A172 (cell line): ENCODE measurements around the gene CSE1L. TPM values are rescaled to one million over a fixed set of nuclear protein-coding genes. Genes with fewer than 3 reads are reported as not detected.
"Not testable (repeated sequence)": the region's sequence is repeated elsewhere in the genome, so short reads cannot be mapped to it uniquely, and the experiment has no call there.

ENCODE experiments used
- DNase-seq: peaks from one replicate; pipeline ENCODE4 v3.0.0-alpha.2; 2015; ENCODE audit warnings: low spot score
- total RNA-seq: library from RNA; depleted of rRNA; stranded (reverse); fragments of >200 nt; shearing (Covaris generic); gene quantifications from 2 replicates; pipeline ENCODE4 v1.2.3, GENCODE V29; 2014

The CSE1L gene
- total RNA-seq, 1 experiment from 2014 or later = 264 TPM

DNA sequence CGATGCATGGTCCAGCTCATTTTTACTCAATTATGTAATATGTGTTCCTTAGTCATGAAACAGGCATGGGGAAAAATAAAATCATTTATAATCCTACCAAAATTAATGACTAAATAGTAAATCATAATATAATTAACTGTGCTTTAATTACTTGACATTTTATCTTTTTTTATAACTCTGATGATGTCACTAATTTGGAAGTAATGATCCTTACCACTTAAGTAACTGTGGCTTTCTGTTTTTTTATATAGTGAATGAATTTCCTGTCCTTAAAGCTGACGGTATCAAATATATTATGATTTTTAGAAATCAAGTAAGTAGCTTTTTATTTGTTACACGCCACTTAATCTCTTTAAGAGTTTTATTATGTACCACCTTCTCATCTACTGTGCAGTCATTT is 32.2 kb downstream of the CSE1L start:
- DNase-seq = no peak

DNA sequence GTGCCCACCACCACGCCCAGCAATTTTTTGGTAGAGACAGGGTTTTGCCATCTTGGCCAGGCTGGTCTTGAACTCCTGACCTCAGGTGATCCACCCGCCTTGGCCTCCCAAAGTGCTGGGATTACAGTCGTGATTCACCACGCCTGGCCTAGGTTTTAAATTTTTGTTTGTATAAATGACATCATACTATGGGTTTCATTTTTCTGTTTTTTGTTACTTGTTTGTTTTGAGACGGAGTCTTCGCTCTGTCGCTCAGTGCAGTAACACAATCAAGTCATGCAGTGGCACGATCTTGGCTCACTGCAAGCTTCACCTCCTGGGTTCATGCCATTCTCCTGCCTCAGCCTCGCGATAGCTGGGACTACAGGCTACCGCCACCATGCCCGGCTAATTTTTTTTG is 36.2 kb downstream of the CSE1L start:
- DNase-seq = not testable (repeated sequence)

DNA sequence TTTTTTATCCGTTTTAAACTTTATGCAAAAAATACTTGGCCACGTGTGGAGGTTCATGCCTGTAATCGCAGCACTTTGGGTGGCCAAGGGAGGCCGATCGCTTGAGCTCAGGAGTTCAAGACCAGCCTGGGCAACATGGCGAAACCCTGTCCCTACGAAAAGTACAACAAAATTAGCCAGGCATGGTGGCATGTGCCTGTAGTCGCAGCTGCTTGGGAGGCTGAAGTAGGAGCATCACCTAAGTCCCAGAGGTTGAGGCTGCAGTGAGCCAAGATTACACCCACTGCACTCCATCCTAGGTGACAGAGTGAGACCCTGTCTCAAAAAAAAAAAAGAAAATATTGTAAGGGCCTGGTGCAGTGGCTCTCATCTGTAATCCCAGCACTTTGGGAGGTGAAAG is 45.0 kb downstream of the CSE1L start:
- no peak for DNase-seq

DNA sequence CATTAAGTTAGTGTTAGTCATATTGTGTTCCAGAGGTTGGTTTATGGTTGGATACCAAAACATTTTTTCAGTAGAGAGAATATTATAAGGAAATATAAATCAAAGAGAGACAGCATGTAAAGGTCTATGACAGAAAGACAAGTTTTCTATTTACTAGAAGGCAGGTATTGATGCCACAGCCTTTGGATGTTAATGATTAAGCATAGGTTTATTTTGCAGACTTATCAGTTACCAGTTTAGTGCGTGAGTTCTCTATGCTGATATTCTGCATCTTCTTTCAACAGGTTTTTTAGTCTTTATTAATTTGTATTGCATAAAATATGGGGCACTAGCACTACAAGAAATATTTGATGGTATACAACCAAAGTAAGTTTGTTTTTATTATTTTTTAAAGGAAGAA is 45.6 kb downstream of the CSE1L start:
- no peak for DNase-seq

DNA sequence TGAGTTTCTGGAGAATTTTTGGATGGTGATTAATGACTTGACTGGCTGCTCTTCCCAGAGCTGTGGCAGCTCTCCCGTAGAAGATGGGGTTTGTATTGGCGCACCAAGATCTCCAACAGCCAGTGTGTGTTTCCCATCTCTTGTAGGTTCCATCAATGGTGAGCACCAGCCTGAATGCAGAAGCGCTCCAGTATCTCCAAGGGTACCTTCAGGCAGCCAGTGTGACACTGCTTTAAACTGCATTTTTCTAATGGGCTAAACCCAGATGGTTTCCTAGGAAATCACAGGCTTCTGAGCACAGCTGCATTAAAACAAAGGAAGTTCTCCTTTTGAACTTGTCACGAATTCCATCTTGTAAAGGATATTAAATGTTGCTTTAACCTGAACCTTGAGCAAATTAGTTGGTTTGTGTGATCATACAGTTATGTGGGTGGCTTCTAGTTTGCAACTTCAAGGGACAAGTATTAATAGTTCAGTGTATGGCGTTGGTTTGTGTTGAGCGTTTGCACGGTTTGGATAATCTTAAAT is 50.2 kb downstream of the CSE1L start:
- DNase-seq = no peak

DNA sequence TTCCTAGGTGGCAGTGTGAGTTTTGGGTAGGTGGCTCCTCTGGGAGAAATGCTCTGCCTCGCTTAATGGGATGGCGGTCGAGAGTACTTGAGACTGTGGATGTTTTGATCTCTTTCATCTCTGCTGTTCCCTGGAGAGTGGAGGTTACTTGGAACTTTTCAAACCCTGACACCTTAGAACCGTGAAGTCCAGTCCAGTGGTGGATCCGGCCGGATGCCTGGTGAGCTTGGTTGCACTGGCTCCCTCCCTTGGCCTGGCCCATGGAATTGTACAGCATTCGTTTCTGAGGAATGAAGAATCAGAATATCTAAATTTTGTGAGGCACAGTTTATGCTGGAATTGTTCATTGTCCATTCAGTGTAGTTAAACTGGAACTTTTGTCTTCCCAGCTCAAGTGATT is 51.0 kb downstream of the CSE1L start:
- DNase-seq = no peak

DNA sequence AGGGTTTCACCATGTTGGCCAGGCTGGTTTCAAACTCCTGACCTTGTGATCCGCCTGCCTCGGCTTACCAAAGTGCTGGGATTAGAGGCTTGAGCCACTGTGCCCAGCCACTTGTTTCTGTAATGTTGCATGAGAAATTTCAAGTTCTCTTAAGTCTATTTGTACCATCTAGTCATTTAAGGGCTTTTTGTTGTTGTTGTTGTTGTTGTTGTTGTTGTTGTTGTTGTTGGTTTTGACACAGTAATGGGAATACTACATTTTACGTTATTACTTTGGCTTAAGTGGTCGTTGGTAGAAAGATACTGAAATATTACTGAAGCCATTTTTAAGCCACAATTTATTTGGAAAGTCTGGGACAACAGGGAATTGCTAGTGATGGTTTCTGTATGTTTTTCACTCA is 52.0 kb downstream of the CSE1L start:
- DNase-seq = no peak

DNA sequence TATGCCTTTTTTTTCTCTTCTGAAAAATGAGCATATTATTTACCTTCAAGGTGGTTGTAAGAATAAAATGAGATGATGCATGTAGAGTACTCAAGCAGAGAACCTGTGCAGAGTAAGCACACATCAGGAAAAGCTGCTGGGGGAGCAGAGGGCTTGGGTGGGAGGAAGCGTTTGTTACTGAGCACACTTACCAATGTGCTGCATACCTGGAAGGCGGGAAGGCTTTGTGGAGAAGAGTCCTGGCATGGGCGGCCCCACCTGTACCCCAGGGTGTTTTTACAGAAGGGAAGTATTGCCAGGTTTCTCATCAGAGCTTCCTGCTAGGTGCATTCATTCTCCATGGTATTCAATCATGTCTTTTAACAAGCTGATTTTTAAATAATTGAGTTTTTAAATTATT is 52.9 kb downstream of the CSE1L start:
- DNase-seq = no peak

DNA sequence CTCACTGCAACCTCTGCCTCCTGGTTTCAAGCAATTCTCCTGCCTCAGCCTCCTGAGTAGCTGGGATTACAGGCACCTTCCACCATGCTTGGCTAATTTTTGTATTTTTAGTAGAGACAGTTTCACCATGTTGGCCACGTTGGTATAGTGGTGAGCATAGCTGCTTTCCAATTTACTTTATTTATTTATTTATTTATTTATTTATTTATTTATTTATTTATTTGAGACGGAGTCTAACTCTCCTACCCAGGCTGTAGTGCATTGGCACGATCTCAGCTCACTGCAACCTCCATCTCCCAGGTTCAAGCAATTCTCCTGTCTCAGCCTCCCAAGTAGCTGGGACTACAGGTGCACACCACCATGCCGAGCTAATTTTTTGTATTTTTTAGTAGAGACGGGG is 54.2 kb downstream of the CSE1L start:
- DNase-seq = not testable (repeated sequence)

DNA sequence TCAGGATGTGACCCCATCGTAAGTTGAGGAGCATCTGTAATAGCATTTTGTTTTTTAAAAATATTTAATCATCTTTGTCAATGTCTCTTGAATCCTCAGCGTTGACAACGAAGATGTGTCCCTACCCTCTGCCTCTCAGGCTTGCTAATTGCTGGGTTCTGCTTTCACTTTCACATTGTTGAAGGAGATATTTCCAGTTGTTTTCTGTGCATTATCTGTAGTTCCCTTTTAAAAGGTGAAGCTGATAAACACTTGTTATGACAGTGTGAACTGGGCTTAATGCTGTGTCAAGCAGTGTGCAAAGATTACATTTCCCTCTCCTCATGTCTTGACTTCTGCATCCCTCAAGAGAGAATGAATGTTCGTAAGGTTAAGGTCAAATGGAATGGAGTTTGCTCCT is 54.9 kb downstream of the CSE1L start:
- no peak for DNase-seq

DNA sequence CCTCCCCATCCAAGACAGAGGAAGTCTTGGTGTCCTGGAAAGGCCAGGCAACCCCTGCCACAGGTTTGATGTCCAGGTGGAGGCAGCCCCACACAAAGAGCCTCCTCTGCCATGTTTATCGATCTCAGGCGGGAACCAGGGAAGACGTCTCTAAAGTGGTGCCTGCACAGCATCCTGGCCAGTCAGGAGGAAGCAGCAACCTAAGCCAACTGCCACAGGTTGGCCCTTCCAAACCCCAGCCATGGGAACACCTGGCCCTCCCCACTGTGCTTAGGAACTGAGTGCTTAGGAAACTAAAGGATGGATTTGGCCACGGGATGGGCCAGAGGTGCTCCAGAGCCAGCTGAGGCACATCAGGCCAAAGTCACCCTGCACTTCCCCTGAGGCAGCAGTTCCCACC is 56.9 kb downstream of the CSE1L start:
- DNase-seq = no peak

DNA sequence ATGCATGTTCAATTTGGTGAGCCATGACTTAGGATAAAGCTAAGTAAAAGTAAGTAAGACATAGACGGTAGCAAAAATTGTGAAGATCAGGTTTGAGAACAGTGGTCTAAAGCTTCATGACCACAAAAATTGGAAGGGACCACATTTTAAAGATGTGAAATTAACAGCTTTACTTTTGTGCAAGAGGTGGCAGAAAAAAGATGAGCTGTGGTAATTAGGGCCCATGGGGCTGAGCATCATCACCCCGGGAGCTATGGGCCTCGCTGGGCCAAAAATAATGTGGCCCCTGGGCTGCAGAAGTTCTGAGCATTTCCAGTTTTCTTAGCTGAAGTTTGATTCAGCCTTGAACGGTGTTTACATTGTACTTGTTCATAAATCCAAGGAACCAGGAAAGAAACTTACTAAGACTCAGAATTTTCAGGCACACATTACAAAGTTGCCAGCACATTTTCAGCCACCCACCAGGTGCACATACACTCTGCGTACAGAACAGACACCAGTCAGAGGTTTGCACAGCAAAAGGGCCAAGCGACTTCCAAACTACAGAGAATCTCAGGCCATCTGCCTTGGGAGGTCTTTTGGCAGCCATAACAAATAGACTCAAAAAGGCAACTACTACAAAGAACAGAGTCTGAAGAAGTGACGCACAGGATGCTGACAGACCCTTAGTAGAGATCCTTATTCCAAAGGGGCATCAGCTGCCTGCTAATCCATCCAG is 57.7 kb downstream of the CSE1L start:
- DNase-seq = no peak

DNA sequence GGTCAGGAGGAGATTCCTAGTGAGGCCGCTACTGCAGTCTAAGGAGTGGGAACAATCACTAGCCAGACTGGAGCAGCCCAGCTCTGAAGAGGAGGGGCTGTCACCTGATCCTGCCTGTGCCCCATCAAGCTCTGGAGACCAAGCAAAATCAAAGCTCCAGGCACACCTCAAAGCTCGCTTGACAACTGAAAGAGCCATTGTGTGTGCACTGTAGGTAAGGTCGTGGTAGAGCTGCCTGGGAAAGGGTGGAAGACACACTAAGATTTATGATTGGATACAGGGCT is 58.2 kb downstream of the CSE1L start:
- no peak for DNase-seq

DNA sequence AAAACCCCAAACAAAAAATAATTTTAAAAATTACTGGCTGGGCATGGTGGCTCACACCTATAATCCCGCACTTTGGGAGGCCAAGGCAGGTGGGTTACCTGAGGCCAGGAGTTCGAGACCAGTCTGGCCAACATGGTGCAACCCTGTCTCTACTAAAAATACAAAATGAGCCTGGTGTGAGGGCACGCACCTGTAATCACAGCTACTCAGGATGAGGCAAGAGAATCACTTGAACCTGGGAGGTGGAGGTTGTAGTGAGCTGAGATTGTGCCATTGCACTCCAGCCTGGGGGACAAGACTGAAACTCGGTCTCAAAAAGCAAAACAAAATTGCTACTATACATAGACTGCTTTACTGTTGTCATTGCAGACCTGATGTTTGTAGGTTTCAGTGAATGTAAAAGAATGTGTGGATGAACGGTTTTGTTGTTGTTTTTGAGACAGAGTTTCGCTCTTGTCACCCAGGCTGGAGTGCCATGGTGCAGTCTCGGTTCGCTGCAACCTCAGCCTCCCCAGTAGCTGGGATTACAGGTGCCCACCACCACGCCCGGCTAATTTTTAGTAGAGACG is 59.0 kb downstream of the CSE1L start:
- not testable (repeated sequence) for DNase-seq

DNA sequence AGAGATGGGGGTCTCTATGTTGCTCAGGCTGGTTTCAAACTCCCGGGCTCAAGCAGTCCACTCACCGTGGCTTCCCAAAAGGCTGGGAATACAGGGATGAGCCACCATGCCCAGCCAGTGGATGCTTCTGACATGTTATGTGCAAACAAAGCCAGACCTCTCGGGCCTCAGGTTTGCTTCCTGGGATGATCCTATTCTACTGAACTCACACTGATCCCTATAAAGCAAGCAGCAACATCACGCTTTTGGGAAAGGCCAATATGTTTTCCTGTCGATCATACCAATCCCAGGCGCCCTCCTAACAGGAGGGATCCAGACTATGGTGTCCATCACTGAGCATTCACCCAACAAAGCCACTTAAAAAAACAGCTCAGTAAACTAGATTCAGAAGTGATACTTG is 60.2 kb downstream of the CSE1L start:
- DNase-seq = no peak

DNA sequence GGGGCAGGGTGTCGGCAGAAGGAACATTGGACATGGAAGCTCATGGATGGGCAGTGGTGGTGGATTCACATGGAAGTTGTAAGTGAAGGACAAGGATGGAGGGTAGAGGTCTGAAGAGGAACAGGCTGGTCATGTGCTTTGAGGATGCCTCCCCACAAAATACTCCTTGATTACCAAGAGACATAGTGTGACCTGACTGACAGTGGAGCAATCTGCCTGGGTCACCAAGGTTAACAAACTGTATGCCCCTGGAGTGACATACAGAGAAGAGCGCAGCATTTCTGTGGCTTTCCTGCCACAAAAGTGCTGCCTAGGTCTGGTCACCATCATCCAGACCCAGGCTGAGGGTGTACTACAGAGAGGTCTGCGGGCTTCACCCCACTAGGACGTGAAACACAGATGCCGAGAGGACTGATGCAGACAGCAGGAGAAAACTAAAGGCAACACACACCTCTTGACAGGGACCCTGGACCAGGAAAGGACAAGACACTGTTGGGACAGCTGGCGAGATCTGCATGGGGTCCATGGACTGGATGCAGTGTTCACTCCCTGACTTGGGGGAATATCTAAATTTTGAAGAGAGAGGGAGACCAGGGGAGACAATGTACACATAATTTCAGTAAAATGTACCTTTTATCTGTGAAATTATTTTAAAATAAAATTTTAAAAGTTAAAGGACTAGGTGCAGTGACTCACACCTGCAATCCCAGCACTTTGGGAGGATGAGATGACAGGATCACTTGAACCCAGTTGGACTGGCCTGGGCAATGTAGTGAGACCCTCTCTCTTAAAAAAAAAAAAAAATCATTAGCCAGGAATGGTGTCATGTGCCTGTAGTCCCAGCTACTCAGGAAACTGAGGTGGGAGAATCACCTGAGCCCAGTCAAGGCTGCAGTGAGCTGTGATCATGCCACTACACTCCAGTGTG is 64.9 kb downstream of the CSE1L start:
- no peak for DNase-seq

DNA sequence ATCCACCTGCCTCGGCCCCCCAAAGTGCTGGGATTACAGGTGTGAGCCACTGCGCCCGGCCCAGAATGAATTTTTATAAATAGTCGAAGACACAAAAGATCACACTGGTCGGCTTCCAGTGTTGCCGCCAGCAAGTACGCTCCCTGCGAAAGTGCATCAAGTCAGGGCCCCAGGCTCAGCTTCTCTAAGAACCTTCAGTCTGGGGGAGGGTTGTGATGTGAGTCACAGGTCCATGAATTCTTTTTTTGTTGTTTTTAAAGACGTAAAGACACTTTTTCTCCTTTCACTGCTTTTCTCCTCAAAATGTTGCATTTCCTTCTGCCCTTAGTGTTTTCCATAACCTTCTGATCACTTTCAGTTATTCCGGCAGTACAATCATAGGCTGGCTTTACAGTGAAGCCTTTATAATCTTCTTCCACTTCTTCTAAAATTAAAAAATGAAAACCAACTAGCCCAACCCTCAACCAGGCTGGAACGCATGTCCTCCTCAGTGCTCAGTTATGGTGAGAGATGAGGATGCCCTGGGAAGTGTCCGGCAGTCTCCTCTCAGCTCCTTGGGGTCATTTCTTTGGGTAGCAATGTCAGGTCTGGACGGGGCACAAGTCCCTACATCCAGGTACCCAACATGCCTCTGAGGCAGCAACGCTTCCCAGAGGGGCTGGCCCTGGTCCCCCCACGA is 66.6 kb downstream of the CSE1L start:
- DNase-seq = peak; percentile 23

DNA sequence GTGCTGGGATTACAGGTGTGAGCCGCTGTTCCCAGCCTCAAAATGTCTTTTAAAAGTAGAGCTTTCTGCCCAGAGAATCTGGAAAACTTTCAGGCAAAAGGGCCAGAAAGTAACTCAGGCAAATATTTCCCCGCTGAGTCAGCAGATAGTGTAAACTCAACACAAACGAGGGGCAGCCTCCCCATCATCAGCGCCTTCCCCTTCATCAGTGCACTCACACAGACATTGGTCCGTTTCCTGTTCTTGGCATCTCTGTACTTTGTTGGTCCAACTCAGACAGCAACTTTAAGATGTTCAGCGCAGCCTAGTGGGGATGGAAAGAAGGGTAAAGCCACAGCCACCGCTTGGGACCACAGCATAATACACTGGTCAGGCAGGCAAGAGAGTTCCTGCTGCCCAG is 69.5 kb downstream of the CSE1L start:
- peak; percentile 14 for DNase-seq

DNA sequence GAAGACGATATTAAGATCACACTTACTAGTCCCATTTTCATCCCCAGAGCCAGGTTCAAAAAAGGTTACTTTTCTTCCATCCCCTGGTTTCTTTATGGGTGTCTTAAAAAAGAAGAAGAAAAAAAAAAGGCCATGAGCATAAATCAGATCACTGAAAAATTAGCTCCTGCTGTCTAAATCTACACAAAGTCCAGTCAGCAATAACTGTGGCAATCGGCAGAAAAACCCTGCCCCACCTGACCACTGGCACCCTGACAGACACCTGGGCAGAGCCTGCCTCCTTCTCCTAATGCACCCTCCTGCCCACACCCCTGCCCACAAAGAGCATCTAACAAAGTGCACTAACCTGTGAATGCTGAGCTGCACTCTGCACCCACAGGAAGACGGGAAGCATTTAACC is 72.2 kb downstream of the CSE1L start:
- no peak for DNase-seq

DNA sequence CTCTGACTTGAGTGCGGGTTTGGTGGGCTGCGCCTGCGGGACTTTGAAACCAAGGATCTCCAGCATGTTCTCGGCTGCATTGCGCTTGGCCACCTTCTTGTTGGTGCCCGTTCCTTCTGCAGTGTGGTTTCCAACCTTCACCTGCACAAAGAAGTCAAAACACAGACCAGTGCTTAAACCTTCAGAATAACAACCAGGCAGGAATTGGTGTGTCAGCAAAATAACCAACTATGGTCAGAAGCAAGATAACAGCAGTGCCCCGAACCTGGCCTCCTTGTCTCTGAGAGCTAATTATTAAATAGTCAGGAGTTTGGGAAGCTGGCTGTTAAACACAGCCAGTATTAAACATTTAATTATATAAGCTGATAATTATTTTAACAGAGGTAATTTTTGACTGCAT is 73.9 kb downstream of the CSE1L start:
- no peak for DNase-seq

DNA sequence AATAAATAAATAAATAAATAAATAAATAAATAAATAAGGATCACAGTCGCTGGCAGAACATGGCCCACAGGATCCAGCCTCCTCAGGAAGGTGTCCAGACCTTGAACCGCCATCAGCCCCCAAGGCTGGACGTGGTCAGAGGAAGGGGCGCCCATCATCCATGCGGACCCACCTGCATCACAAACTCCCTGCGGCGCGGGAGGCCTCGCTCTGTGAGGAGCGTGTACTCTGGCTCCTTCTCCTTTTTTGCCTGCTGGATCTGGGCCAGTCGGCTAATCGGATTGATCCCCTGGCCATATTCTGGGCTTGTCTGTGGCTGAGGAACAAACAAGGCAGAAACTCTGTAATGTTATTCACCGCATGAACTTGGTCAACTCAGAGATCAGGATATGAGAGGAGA is 76.8 kb downstream of the CSE1L start:
- no peak for DNase-seq

DNA sequence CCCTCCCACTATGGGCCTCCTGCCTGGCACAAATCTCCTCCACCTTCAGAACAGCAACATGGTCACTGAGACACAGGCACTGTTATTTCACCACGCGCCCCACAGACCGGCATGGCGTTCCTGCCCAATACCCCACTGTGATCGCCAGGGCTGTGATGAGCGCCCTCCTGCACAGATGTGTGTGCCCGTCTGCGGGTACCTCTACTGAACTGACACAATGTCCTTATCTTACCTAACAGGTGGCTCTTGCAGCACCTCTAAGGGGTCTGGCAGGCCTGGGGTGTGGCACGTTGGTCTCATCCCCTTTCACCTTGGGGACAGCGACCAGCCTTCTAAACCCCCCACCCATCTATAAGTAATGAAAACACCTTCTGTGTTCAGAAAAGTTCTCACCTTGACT is 77.9 kb downstream of the CSE1L start:
- no peak for DNase-seq
